Pancreas (tissue), 10 donors: ENCODE data around the gene DNASE1L2. TPM values are rescaled to one million over a fixed set of nuclear protein-coding genes. Genes with fewer than 3 reads are reported as not detected.

Experiments used
- ATAC-seq, 4 donors: fragments of 200-7000 bp; cut with Tn5 transposase; one replicate each; pipeline versions ENCODE4 v1.8.0 to v1.9.1; 2020; ENCODE audit warnings: mild to moderate bottlenecking in 4 of 4, moderate library complexity in 4 of 4
- DNase-seq, 6 donors: peaks; one replicate each; pipeline ENCODE4 v3.0.0-alpha.2; 2020
- FAIRE-seq: peaks from 2 replicates; lab custom pipeline; 2012; peaks lifted over from hg19 to GRCh38; lab: Jason Lieb, UNC
- H3K27ac ChIP-seq, 4 donors: fragments of 200-600 bp; sonication (generic); 1 replicate in 3 of 4; 2 replicates in 1 of 4; pipeline versions ENCODE4 v1.5.0 to v1.8.0; 2020
- H3K27me3 ChIP-seq, 4 donors: fragments of 200-600 bp; one replicate each; pipeline ENCODE4 v1.8.0; 2021
- H3K36me3 ChIP-seq, 3 donors: fragments of 200-600 bp; sonication (generic) in 1 of 3; one replicate each; pipeline versions ENCODE4 v1.5.0 to v1.8.0; 2020 to 2021
- H3K4me1 ChIP-seq, 3 donors: fragments of 200-600 bp; one replicate each; pipeline ENCODE4 v1.8.0; 2021
- H3K4me3 ChIP-seq, 4 donors: fragments of 200-600 bp; sonication (generic) in 2 of 4; one replicate each; pipeline versions ENCODE4 v1.5.0 to v1.8.0; 2020 to 2021
- H3K9me3 ChIP-seq, 4 donors: fragments of 200-600 bp; one replicate each; pipeline ENCODE4 v1.8.0; 2021
- CTCF ChIP-seq, 4 donors: fragments of 200-600 bp; sonication (generic) in 3 of 4; IDR thresholded peaks; one replicate each; pipeline versions ENCODE4 v1.5.0 to v1.8.0; 2021; ENCODE audit warnings: antibody characterized with exemption in 4 of 4
- WGBS, 2 donors: extraction: QIAGEN DNeasy Blood & Tissue Kit; methylation state at CpG; one replicate each; pipeline ENCODE4 v1.1.7; 2013; 5-methylcytosine and 5-hydroxymethylcytosine counted together
- intact Hi-C, 3 donors: fragments of 100-400 bp; cut with DNase I; formaldehyde crosslinking; loops; one replicate each; pipeline versions ENCODE4 v1.11.1 to v1.14.2; 2022
- polyA plus RNA-seq, 2 donors: library from polyadenylated mRNA; stranded (reverse); fragments of 200-250 nt; gene quantifications; one replicate each; pipeline ENCODE4 v1.2.3, GENCODE V29; 2013
- total RNA-seq, 6 donors: library from RNA; stranded (reverse); fragmentation: NEBNext Ultra II Directional in 4 of 6; extraction: Animal tissue kit (Norgen Biotek cat#: 25700) in 4 of 6; gene quantifications; one replicate each; pipeline versions ENCODE4 v1.2.1 to v1.2.4, GENCODE V29; 2021 to 2023
- donor health status: healthy with polysubstance abuse.
- donor health status: DM: no; HTN: no; CAD: no; lungs with moderate emphysema.
- donor health status: DM: no; HTN: no; CAD: no.
- donor health status: control.
- donor health status: control.
- donor health status: Bipolar disorder and iron deficiency.
- donor health status: DM: yes; HTN: yes; CAD: no.
- donor health status: DM: no; HTN: no; CAD: no.
- donor health status: DM: no; HTN: no; CAD: no.
- donor health status: DM: yes; HTN: yes; CAD: no.

Gene DNASE1L2
- total and polyA plus RNA-seq, 8 donors: 0.31 to 4.9 (median 0.82) TPM

DNA sequence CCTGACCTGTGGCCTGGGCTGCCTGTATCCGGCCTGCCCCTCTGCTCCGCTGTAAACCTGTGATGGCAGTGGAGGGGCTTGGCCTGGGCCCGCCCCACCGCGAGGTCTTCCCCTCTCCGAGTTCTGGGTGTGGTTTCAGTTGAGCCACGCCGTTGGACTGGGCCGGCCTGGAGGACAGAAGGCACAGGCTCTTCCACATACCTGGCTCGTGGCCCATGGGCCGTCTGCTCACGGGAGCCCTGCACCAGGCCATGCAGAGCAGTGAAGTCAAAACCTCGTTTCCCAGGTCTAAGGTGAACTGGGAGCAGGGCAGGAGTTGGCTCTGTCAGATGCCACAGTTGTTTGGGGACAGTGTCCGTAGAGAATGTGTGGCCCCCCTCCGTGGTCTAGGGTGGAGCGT lies 37.2 kb downstream of the DNASE1L2 start:
- Histone ChIP-seq H3K4me3 (no peak overlapping the region), H3K36me3 (no peaks in the 10 kb centered on the region), H3K27ac (no peak overlapping the region), H3K4me1 (peaks cover 0 to 7% (median 4%) of the 10 kb centered on the region in 3 donors), H3K9me3 (no peaks in the 10 kb centered on the region), H3K27me3 (no peaks in the 10 kb centered on the region)
- intact Hi-C loops: no loop called here
- ATAC-seq: no peak
- no peak for FAIRE-seq
- TF ChIP-seq CTCF (IDR thresholded peaks at IDR 0.05): no peak
- 72 to 75% methylated on average over 16 of the region's 16 CpGs for WGBS, 2 donors
- no peak for DNase-seq

DNA sequence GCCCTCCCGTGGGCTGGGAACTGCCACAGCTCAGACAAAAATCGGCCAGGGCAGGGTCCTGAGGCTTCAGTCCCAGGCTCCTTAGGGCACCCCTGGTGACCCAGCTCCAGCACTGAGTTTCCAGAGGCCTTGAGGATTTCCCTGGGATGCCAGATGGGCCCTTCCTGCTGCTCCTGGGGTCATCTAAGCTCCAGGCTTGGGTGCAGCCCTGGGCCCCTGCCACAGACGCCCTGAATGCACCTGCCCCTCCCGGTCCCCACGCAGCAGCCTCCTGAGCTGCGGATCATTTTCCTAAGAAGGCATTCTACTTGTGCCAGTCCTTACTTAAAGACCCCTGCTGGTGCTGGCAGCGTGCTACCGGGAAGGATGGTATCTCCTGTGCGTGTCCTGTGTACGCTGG lies 37.7 kb downstream of the DNASE1L2 start:
- Histone ChIP-seq H3K4me1 (peaks cover 0 to 7% (median 4%) of the 10 kb centered on the region in 3 donors), H3K4me3 (no peak overlapping the region), H3K36me3 (no peaks in the 10 kb centered on the region), H3K27me3 (no peaks in the 10 kb centered on the region), H3K27ac (no peak overlapping the region), H3K9me3 (no peaks in the 10 kb centered on the region)
- no peak for TF ChIP-seq CTCF (IDR thresholded peaks at IDR 0.05)
- intact Hi-C loops: no loop called here
- WGBS, 2 donors: 67 to 79% methylated on average over 10 of the region's 10 CpGs
- FAIRE-seq (no peak), DNase-seq (no peak), ATAC-seq (no peak)

DNA sequence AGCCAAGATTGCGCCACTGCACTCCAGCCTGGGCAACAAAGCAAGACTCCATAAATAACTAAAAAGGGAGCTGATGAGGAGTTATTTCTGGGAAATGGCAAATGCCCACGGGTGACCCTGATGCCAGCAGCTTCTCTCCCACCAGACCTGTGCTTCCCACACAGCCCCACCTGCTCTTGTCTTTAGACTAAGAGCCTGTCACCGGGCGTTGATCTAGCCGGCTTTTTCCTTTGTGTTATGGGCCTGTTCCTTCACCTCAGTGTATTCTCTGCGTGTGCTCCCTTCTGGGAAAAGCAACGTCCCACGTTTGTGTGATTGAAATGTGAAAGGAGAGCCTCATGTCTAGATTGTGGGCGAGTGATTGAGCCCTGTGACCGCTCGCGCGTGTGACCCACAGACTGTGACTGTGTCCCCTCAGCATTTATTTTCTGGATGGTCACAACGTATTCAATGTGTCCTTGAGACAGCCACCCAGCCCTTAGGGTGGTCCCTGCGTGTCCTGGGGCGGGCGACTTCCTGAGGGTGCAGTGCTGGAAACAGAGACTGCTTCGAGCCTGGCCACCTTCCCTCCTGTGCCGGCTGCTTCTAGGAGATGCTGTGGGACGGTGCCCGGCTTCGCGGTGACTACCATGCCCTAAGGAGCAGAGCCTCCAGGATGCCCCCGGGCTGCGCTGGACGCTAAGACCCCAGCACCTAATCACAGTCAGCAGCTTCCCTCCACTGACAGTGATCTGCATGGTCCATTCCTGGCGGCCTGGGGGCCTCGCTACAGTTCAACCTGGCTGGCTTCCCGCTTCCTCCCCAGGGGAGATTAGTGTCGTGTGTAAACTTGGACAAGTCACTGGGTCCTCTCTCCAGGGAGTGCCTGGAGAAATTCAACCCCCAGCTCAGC lies 39.5 kb downstream of the DNASE1L2 start:
- no peaks in the 10 kb centered on the region for H3K4me1 ChIP-seq
- peak in 1 of 6 donors; percentile 51 for DNase-seq
- no peak for FAIRE-seq
- 81 to 84% methylated on average over 30 of the region's 30 CpGs for WGBS, 2 donors
- intact Hi-C loops: no loop called here
- ATAC-seq: no peak
- H3K27me3 ChIP-seq: no peaks in the 10 kb centered on the region
- H3K27ac ChIP-seq: no peak overlapping the region
- no peaks in the 10 kb centered on the region for H3K9me3 ChIP-seq
- TF ChIP-seq CTCF (IDR thresholded peaks at IDR 0.05): no peak
- no peaks in the 10 kb centered on the region for H3K36me3 ChIP-seq
- H3K4me3 ChIP-seq: no peak overlapping the region

DNA sequence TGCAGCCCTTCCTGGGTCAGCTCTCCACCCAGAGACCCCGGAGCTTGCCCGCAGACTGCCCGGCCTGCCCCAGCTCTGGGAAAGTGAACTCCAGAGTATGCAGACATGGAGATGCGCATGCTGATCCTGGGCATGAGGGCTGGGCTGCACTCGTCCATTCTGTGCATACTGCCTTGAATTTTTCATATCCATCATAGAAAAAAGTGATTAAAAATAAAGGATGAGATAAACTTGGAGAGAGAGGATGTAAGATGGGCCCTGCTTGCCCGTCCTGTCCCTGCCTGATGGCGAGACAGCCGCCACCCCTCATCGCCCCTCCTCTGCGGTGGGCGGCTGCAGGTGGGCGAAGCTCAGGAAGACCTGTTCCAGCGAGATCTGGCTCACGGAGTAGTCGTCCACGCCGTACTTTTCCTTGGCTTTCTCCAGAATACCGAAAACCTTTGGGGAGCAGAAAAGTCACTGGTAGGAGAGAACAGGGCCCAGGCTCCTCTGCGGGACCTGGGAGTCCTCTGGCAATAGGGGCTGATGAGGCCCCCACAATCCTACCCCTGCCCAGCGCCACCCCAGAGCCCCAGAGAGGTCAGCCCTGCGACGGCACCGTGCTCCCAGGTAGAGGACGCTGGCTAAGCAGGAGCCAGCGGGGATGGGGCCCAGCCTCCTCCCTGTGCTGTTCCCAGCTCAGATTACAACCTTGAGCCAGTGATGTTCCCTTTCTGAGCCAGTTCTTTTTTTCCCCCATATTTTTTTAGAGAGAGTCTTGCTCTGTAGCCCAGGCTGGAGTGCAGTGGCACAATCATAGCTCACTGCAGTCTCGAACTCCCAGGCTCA lies 40.3 kb downstream of the DNASE1L2 start:
- no peak for TF ChIP-seq CTCF (IDR thresholded peaks at IDR 0.05)
- ATAC-seq: no peak
- Histone ChIP-seq H3K4me1 (no peaks in the 10 kb centered on the region), H3K9me3 (no peaks in the 10 kb centered on the region), H3K4me3 (no peak overlapping the region), H3K27ac (no peak overlapping the region), H3K27me3 (no peaks in the 10 kb centered on the region), H3K36me3 (no peaks in the 10 kb centered on the region)
- intact Hi-C loops: no loop called here
- FAIRE-seq: no peak
- DNase-seq: peak in 1 of 6 donors; percentile 49
- WGBS, 2 donors: 81 to 91% methylated on average over 25 to 26 of the region's 26 CpGs
